G401.6 (cell line): ENCODE data around the gene IL3.

ENCODE experiments used
- FAIRE-seq: peaks from 2 replicates; lab custom pipeline; 2012; peaks lifted over from hg19 to GRCh38; lab: Jason Lieb, UNC

The IL3 gene

DNA sequence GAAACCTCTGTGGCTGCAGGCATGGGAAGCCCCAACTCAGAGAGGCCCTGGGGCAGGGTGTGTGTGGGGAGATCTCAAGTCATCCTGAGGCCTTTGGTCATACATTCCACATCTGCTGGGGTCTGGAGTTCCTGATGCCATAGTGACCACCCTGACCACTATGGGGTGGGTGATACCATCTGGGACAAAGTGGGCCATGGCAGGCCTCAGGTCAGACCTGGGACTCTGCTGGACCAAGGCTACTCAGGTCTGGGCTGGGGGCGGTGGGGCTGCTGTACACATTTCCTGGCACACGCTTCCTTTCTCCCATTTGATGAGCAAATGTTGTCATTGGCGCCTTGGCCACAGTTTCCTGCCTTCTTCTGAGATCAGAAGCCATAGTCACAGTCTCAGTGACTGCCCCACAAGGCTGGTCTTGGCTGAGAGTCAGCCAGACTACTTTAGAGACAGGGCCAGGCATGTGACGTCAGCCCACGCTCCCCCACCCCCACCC, 33.9 kb upstream of the IL3 start:
- FAIRE-seq = no peak

DNA sequence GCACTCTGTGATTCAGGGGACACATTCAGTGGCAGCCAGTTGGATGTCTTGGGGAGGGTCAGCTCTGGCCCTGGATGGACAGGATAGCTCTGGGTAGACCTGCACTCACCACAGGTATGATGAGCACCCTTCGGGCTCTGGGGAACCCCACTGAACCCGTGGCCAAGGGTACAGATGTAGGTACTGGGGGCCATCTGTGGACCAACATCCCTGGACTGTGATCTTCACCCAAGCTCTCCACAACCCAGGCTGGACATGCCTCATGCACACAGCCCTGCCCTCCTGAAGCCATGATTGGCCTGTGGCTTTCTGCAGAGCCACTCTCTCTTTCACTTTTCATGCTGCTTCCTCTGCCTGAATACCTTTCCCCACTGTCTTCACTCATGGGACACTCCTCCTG, 33.4 kb upstream of the IL3 start:
- no peak for FAIRE-seq

GRCh38 chr5:132029609-132030330, 30.7 kb upstream of the IL3 start:
- no peak for FAIRE-seq

DNA sequence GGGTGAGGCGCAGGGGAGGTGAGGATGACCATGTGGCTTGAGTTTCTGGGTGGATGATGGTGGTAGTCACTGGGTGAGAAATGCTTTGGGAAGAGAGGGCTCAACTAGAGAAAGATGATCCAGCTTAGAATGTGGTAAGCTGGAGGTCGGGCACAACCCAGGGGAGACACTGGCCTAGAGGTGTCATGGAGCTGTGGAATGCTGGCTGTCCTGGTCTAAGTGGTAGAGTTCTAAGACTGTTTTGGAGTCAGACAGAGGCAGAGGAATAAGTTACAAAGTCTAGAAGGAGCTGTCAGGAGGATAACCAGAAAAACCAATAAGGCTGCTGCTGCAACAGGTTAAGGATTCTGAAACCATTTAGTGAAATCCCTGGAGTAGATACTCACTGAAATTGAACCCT, 29.8 kb upstream of the IL3 start:
- no peak for FAIRE-seq

DNA sequence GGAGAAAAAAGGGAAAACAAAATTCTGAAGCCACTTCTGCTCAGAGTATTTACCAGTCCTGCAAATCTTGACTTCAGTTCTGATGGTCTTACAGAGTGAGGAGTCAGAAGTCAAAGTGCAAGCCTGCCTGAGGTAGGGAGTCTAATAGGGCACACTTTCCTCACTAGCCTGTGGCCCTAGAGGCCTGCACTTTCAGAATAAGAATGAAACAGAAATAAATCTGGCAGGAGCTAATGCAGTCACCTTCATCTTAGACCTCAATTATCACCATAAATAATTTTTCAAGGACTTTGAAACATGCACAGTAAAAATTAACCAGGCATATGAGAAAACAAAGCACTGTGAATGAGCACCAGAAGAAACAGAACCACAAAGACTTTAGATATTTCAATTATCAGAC, 28.3 kb upstream of the IL3 start:
- FAIRE-seq = no peak

- no peak for FAIRE-seq
These were observed 27.3 kb upstream of the IL3 start for GRCh38 chr5:132033122-132033521.

DNA sequence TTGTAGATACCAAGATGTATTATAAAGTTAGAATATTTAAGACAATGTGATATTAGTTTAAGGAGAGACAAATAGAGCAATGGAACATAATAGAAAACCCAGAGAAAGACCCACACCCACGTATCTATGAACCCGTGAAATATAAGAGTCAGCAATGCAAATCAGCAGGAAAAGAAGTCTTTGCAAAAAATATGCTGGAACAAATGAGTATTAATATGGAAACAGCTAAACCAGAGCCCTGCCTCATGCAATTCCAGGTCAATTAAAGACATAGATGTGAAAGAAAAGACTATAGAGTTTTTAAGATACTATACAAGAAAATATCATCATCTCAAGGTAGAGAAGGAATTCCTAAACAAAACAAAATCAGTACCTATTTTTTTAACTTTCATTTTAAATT, 23.1 kb upstream of the IL3 start:
- no peak for FAIRE-seq

DNA sequence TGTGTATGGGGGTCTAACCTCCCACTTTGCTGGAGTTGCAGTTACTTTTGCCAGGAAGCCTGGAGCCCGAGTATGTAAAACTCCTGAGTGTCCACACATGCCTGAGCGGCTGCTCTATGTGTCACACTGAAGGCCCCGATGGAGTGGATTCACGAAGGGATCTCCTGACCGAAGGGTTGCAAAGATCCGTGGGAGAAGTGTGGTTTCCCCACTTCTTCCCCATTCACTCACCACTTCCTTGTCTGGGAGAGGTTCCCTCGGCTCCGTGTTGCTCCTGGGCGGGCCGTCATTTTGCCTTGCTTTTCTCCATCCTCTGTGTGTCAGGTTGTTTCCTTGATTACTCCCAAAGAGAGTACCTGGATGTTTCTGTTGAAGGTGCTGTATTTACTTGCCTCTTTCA, 16.2 kb upstream of the IL3 start:
- FAIRE-seq = no peak

DNA sequence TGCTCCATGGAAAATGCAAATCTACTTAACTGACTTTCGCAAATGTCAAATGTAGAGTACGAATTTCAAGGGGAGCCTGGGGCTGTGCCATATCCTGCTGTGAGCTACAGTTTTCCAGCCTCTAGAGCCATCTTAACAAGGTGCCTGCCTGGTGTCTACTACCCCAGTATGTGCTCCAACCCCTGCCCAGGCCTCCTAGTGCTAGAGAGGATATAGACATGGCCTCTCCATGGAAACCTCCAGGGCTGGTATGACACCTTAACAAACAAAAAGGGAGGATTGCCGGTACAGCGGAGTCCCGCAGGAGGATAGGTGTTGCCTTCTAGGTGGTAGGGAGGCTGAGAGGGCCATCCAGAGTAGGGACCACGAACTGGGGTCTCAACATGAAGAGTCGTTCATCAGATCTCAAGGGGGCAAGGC, 13.6 kb upstream of the IL3 start:
- no peak for FAIRE-seq

- no peak for FAIRE-seq
These were observed 11.4 kb upstream of the IL3 start for GRCh38 chr5:132049093-132049492.

- FAIRE-seq = no peak
These were observed 10.9 kb upstream of the IL3 start for GRCh38 chr5:132049559-132049958.

DNA sequence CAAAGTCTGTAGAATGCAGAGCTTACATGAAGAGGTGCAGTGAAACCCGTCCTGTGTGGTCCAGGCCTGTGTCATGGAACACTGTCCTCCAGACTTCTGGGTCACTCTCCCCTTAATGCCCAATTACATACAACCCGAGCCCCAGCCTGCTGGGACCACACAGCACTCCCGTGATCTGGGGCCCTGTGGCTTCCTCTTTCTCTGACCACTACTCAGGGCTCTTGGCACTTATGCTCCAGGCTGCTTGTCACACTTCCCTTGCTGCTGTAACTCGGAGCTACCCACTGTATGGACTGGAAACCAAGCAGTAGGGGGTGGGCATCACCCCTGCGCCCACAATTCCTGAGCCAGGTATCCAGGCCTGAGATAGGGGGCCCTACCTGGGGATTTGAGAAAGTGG, 10.3 kb upstream of the IL3 start:
- no peak for FAIRE-seq

GRCh38 chr5:132050661-132051552, 9.5 kb upstream of the IL3 start:
- no peak for FAIRE-seq

DNA sequence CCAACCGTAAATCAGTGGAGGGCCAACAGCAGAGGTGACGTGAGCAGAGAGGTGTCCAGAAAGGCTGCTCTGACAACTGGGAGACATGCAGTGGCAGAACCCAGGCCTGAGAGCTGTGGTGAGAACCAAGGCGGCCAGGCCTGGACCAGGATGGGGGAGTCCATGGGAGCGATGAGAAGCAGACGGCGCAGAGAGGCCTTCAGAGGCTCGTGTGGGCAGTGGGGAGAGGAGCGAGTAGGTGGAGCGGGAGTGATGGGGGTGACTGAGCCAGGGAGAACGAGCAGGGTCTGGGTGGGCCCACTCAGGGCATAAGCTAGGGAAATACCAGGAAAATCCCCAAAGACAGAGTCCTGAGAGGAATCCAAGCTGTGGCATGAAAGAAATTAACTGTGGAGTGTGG, 7.9 kb upstream of the IL3 start:
- no peak for FAIRE-seq

GRCh38 chr5:132053483-132053882, 7.0 kb upstream of the IL3 start:
- FAIRE-seq = no peak

GRCh38 chr5:132054031-132054696, 6.3 kb upstream of the IL3 start:
- FAIRE-seq = no peak

GRCh38 chr5:132054697-132055440, 5.6 kb upstream of the IL3 start:
- no peak for FAIRE-seq

- no peak for FAIRE-seq
These were observed 5.0 kb upstream of the IL3 start for GRCh38 chr5:132055441-132055807.

- no peak for FAIRE-seq
These were observed 4.4 kb upstream of the IL3 start for GRCh38 chr5:132055808-132056609.

GRCh38 chr5:132056610-132057497, 3.6 kb upstream of the IL3 start:
- no peak for FAIRE-seq
